HG03135 (cell line): Measurements from ENCODE around the gene ITGA5.
"Not testable (repeated sequence)": the region's sequence is repeated elsewhere in the genome, so short reads cannot be mapped to it uniquely, and the experiment has no call there.

Experiments used
- ATAC-seq: cut with Tn5 transposase; IDR thresholded peaks from one replicate; pipeline ENCODE4 v1.9.1; 2021; ENCODE audit warnings: mild to moderate bottlenecking, moderate library complexity; ENCODE audit not compliant: unreplicated experiment

Gene ITGA5

GRCh38 chr12:54356228-54356627 is 62.8 kb downstream of the ITGA5 start:
- no peak for ATAC-seq

- ATAC-seq, result no peak
Observed at GRCh38 chr12:54355104-54355815, 63.8 kb downstream of the ITGA5 start.

- ATAC-seq, result not testable (repeated sequence)
Observed at GRCh38 chr12:54354271-54354670, 64.8 kb downstream of the ITGA5 start.

- no peak for ATAC-seq
Observed at GRCh38 chr12:54352891-54353874, 65.9 kb downstream of the ITGA5 start.

GRCh38 chr12:54352022-54352531 is 67.0 kb downstream of the ITGA5 start:
- no peak for ATAC-seq

GRCh38 chr12:54351341-54351740 is 67.7 kb downstream of the ITGA5 start:
- ATAC-seq, result no peak

- no peak for ATAC-seq
Observed at GRCh38 chr12:54350743-54351142, 68.3 kb downstream of the ITGA5 start.

- ATAC-seq, result no peak
Observed at GRCh38 chr12:54349679-54350078, 69.4 kb downstream of the ITGA5 start.

GRCh38 chr12:54349036-54349435 is 70.0 kb downstream of the ITGA5 start:
- ATAC-seq, result no peak
